Left ventricle myocardium inferior (tissue), 1 donor: ENCODE results near the gene LSM12. TPM values are rescaled to one million over a fixed set of nuclear protein-coding genes. Genes with fewer than 3 reads are reported as not detected.
A peak's percentile ranks its signal among the peaks of the same experiment; 100 is the strongest.

Experiments used
- DNase-seq: peaks from one replicate; pipeline ENCODE4 v3.0.0-alpha.2; 2020
- H3K27ac ChIP-seq: fragments of 200-600 bp; replicated peaks from 2 replicates; pipeline ENCODE4 v1.8.0; 2021
- H3K27me3 ChIP-seq: fragments of 200-600 bp; 2 replicates; pipeline ENCODE4 v1.8.0; 2021; ENCODE audit warnings: low read depth
- H3K36me3 ChIP-seq: fragments of 200-600 bp; 2 replicates; pipeline ENCODE4 v1.8.0; 2021
- H3K4me1 ChIP-seq: fragments of 200-600 bp; 2 replicates; pipeline ENCODE4 v1.8.0; 2021
- H3K4me3 ChIP-seq: fragments of 200-600 bp; 2 replicates; pipeline ENCODE4 v1.8.0; 2021; ENCODE audit warnings: mild to moderate bottlenecking, moderate library complexity
- H3K9me3 ChIP-seq: fragments of 200-600 bp; replicated peaks from 2 replicates; pipeline ENCODE4 v1.8.0; 2021
- intact Hi-C: fragments of 100-400 bp; cut with micrococcal nuclease; formaldehyde crosslinking; loops from one replicate; pipeline ENCODE4 v1.11.0; 2022
- total RNA-seq: library from RNA; stranded (reverse); fragmentation: NEBNext Ultra II Directional; extraction: Animal tissue kit (Norgen Biotek cat#: 25700); gene quantifications from one replicate; pipeline ENCODE4 v1.2.1, GENCODE V29; 2021
- TF ChIP-seq, protein P1 (sequence below): fragments of 200-600 bp; IDR thresholded peaks from 2 replicates; pipeline ENCODE4 v1.8.0; 2021; ENCODE audit warnings: antibody characterized with exemption, mild to moderate bottlenecking, borderline replicate concordance
- donor health status: DM: no; HTN: yes; CAD: no; lungs with severe emphysema.

LSM12 gene
- total RNA-seq, 1 donor from 2014 or later, result 41.2 TPM

DNA sequence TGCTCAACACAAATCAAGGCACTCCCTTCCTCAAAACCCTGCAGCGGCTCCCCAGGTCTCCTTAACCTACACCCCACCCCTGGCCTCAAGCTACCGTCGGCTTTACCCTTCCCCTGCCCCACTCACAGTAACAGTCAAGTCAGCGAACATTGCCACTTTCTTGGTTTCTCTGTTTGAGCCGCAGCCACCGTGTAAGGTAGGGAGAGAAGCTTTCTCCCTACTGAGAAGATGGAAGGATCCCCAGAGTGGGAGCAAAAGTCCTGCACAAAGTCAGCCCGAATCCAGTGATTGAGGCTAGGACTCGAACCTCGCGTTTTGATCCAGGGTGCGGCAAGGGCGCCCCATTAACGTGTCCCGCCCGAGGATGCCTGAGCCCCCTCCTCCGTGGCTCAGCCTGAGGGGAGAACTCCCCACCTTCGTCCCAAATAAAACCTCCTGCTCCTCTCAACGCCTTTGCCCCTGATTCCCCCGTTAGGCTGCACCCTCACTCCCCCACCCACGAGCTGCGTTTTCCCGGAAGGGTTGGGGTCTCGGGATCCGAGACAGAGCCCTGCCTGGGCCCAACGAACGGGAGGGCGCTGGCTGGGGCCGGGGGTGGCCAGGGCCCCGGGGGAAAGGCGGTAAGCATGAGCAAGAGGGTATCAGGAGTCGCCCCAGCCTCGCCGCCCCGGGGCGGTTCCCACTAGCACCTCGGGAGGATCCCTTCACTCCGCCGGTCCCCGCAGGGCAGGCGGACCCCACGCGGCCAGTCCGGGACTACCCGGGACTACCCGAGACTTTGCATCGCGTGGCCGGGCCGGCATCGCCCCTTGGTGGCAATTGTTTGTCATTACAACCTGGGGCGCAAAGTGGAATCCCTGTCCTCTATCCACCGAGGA, 72.0 kb downstream of the LSM12 start:
- Histone ChIP-seq H3K27ac (no peak overlapping the region), H3K36me3 (no peaks in the 10 kb centered on the region), H3K27me3 (peaks cover 5% of the 10 kb centered on the region), H3K4me3 (peak overlapping the region; percentile 51), H3K4me1 (peaks cover 8% of the 10 kb centered on the region), H3K9me3 (no peaks in the 10 kb centered on the region)
- DNase-seq, result peak; percentile 54
- TF ChIP-seq, protein P1, sequence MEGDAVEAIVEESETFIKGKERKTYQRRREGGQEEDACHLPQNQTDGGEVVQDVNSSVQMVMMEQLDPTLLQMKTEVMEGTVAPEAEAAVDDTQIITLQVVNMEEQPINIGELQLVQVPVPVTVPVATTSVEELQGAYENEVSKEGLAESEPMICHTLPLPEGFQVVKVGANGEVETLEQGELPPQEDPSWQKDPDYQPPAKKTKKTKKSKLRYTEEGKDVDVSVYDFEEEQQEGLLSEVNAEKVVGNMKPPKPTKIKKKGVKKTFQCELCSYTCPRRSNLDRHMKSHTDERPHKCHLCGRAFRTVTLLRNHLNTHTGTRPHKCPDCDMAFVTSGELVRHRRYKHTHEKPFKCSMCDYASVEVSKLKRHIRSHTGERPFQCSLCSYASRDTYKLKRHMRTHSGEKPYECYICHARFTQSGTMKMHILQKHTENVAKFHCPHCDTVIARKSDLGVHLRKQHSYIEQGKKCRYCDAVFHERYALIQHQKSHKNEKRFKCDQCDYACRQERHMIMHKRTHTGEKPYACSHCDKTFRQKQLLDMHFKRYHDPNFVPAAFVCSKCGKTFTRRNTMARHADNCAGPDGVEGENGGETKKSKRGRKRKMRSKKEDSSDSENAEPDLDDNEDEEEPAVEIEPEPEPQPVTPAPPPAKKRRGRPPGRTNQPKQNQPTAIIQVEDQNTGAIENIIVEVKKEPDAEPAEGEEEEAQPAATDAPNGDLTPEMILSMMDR, result peak; percentile 89
- intact Hi-C loops, result loop anchor here (10.0 kb wide), 1 partner anchor 50 kb away; the partner anchor contains the start of gene PPY

DNA sequence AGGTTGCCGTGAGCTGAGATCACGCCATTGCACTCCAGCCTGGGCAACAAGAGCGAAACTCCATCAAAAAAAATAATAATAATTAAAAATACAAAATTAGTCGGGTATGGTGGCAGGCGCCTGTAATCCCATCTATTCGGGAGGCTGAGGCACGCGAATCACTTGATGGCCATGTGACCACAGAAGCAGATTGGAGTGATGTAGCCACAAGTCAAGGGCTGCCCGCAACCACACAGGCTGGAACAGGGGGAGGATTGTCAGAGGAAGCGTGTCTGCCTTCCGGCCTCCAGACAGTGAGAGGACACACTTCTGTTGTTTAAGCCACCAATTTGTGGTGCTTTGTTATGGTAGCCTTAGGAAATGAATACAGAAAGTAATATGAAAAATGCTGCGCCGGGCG, 73.8 kb downstream of the LSM12 start:
- intact Hi-C loops, result loop anchor here (10.0 kb wide), 1 partner anchor 48 kb away; the partner anchor contains the start of gene PPY
- DNase-seq, result no peak
- Histone ChIP-seq H3K4me1 (peaks cover 12% of the 10 kb centered on the region), H3K27me3 (peaks cover 9% of the 10 kb centered on the region), H3K9me3 (no peaks in the 10 kb centered on the region), H3K36me3 (no peaks in the 10 kb centered on the region), H3K27ac (no peak overlapping the region), H3K4me3 (no peak overlapping the region)
- TF ChIP-seq, protein P1, result no peak

DNA sequence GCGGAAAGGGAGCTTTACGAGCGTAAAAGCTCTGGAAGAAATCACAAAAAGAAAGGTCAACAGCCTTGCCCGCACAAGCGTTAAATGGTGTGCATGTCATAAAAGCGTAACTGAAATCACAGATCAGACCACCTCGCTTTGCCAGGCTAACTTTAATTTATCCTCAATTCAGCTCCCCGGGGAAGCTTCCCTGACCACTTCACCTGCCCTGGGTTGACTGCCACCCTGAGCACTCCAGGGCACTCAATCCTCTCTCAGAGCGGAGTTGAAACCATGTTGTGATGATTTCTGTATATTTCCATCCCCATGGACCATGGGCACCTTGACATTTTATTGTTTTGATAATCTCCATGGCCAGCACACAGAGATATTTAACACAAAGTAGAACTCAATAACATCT, 78.2 kb downstream of the LSM12 start:
- Histone ChIP-seq H3K4me1 (peaks cover 31% of the 10 kb centered on the region), H3K4me3 (no peak overlapping the region), H3K27ac (no peak overlapping the region), H3K27me3 (peaks cover 41% of the 10 kb centered on the region), H3K9me3 (no peaks in the 10 kb centered on the region), H3K36me3 (no peaks in the 10 kb centered on the region)
- TF ChIP-seq, protein P1, result no peak
- intact Hi-C loops, result no loop called here
- DNase-seq, result no peak

DNA sequence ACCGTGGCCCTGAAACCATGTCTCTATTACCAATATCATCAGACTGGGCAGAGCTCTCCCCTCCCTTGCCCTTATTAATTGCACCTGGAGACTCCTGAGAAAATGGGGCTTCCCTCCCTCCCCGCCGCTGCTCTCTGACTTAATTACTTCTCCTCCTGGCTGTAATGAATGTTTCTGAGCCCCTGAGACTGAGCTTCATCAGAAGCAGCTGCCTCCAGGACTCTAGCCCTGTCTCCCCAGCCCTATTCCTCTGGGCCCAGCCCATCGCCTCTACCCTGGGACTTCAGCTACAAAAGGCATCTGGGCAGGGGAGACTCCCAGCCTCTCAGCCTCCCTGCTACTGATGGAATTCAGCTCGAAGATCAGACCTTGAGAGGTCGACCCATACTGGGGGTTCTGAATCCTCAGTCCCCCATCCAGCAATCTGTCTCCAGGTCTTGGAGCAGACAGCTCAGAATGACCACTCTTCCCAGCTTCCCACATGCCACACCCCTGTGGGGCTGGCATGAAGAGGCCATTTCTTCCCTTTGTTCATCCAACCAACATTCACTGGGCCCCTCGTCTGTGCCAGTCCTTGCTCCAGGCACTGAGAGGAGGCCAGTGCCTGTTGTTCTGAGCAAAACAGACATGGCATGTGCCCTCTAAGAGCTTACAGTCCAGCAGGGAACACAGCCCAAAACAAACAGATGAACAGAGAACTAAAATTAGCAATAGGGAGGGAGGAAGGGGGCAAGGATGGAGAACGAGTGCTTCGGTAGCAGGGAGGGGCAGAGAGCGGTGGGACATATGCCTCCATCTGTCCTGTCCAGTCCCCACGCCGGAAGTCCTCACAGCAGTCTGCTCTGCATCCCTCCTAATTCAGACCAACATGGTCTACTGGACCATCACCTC, 79.1 kb downstream of the LSM12 start:
- Histone ChIP-seq H3K9me3 (no peaks in the 10 kb centered on the region), H3K4me3 (no peak overlapping the region), H3K4me1 (peaks cover 32% of the 10 kb centered on the region), H3K36me3 (no peaks in the 10 kb centered on the region), H3K27ac (peak overlapping the region; percentile 64), H3K27me3 (peaks cover 48% of the 10 kb centered on the region)
- no peak for DNase-seq
- intact Hi-C loops, result no loop called here
- TF ChIP-seq, protein P1, result no peak

GRCh38 chr17:43986225-43986981, 80.1 kb downstream of the LSM12 start:
- no peaks in the 10 kb centered on the region for H3K36me3 ChIP-seq
- H3K27ac ChIP-seq, result peak overlapping the region; percentile 64
- intact Hi-C loops, result no loop called here
- no peak for DNase-seq
- TF ChIP-seq, protein P1, result no peak
- H3K4me1 ChIP-seq, result peaks cover 32% of the 10 kb centered on the region
- peaks cover 54% of the 10 kb centered on the region for H3K27me3 ChIP-seq
- H3K9me3 ChIP-seq, result no peaks in the 10 kb centered on the region
- H3K4me3 ChIP-seq, result no peak overlapping the region
